Activated naive CD4-positive, alpha-beta T cell treated with anti-CD3 and anti-CD28 coated beads, Interleukin-2, amount 50 U/mL, for 72 hours (primary cell): Measurements from ENCODE around the gene ALPL. TPM values are rescaled to one million over a fixed set of nuclear protein-coding genes. Genes with fewer than 3 reads are reported as not detected.
A peak's percentile ranks its signal among the peaks of the same experiment; 100 is the strongest.

Source experiments
- ATAC-seq, 2 donors: fragments of 150-1000 bp; cut with Tn5 transposase; 2 replicates each; pipeline ENCODE4 v1.10.0; 2021; ENCODE audit warnings: mild to moderate bottlenecking in 2 of 2, moderate library complexity in 2 of 2
- DNase-seq, 2 donors: peaks; one replicate each; pipeline ENCODE4 v3.0.0; 2021 to 2022; ENCODE audit warnings: low spot score in 2 of 2
- H3K27ac Mint-ChIP-seq, 2 donors: one replicate each; pipeline ENCODE4 v1.8.0; 2022; ENCODE audit warnings: mild to moderate bottlenecking in 2 of 2, mixed read lengths in 2 of 2
- H3K36me3 Mint-ChIP-seq, 2 donors: one replicate each; pipeline ENCODE4 v1.8.0; 2022; ENCODE audit warnings: mixed read lengths in 2 of 2
- H3K9me3 Mint-ChIP-seq, 2 donors: one replicate each; pipeline ENCODE4 v1.8.0; 2022; ENCODE audit warnings: mixed read lengths in 2 of 2
- total RNA-seq, 2 donors: library from RNA; stranded (reverse); gene quantifications; one replicate each; pipeline ENCODE4 v1.2.3, GENCODE V29; 2022

The ALPL gene
- total RNA-seq, 2 donors from 2014 or later: not detected

DNA sequence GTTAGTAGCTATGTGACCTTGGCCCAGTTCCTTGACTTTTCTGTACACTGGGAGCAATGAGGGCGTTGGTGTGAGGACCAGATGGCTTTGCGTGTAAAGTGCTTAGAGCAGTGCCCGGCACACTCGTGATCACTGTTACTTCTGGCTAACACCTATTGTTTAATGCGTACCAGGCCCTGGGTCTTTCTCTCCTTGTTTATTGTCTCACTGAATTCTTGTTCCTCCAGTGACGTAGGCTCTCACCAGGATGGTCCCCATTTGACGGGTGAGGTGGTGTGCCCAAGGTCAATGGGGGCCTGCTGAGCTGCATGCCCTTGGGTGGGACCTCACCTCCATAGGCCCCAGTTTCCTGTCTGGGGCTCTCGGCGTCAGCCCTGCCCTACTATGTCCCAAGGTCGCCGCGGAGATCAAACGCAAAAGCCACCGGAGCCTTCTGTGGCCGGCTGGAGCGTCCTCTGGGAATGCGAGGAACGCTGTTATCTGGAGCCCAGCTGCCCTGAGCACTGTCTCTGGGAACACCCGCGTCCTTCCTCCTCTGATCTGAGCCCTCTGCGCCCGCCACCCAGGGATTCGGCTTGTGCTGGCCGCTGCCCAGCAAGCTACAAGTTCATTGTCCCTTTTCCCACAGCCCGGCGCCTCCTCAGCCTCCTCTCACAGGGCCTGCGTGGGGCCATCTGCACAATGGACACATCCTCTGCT, 28.9 kb downstream of the ALPL start:
- no peaks in the 10 kb centered on the region for H3K9me3 Mint-ChIP-seq
- no peak for DNase-seq
- ATAC-seq: no peak
- H3K36me3 Mint-ChIP-seq: no peaks in the 10 kb centered on the region
- no peak overlapping the region for H3K27ac Mint-ChIP-seq

DNA sequence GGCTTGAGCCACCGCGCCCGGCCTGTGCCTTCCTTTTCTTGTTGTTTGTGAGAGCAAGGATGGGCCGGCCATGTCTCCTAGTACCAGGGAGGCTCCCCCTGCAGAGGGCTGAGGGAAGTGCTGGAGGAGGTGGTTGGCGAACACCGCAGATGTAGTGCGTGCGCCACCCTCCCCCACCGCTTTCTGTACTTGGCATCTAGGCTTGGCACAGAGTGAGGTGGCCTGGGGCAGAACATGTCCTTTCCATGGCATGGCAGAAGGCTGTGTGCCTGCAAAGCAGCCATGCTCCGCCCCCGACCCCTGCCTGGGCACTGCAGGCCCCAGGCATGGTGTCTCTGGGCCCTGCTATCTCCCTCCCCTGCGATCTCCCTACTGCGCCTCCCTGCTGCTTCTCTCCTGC, 30.7 kb downstream of the ALPL start:
- H3K36me3 Mint-ChIP-seq: no peaks in the 10 kb centered on the region
- no peaks in the 10 kb centered on the region for H3K9me3 Mint-ChIP-seq
- H3K27ac Mint-ChIP-seq: no peak overlapping the region
- peak in 1 of 2 donors; percentile 46 for ATAC-seq
- DNase-seq: no peak

DNA sequence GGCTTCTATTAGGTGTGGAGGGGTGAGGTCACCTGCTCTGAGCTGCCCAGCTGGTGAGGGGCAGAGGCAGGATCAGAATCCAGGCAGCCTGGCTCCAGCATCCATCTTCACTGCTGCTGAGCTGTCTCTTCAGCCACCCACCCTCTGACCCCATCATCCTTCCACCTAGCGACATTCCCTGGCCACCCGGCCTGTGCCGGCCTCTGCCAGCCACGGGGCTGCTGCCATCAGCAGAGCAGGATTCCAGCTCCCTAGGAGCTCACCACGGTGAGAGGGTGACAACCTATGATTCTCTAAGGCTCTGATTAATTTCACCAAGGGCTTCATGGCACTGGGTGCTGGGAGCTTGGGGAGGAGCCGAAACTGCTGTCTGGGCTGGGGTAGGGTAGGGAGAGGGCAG, 32.1 kb downstream of the ALPL start:
- ATAC-seq (no peak), DNase-seq (no peak)
- Mint-ChIP-seq H3K9me3 (no peaks in the 10 kb centered on the region), H3K27ac (no peak overlapping the region), H3K36me3 (no peaks in the 10 kb centered on the region)

DNA sequence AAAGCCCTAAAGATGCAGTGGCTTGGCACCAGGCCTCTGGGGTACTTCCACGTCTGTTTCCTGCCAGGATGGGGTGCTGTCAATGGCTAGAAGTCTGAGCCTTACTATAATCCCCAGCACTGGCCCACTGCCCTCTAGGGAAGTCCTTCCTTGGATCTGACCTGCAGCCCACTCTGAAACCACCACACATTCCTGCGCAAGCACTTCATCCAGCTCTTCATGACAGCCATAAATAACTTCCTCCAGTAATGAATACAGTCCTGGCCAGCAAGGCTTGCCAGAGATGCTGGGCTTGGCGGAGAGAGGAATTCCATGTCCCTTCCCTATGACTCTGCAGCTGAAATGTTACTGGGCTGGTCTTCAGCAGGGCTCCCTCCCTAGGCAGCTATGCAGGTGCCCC, 32.6 kb downstream of the ALPL start:
- Mint-ChIP-seq H3K27ac (no peak overlapping the region), H3K36me3 (no peaks in the 10 kb centered on the region), H3K9me3 (no peaks in the 10 kb centered on the region)
- DNase-seq (no peak), ATAC-seq (no peak)

DNA sequence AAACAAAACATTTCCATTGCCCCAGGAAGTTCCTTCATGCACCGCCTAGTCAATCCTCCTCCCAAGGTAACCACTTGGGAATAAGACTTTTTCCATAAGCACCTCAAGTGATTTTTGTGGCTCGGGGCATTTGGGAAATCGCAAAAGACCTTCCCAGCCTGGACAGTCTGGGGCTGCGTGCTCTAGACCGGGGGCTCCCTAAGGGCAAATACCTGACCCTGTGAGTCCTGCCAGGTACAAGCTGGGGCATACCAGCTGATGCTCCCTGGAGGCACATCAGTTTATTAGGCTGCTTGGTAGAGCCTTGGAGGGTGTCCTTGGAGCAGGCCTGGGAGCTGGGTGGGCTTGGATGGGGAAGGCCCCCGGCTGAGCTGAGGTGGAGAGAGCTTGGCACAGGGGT, 34.4 kb downstream of the ALPL start:
- ATAC-seq (no peak), DNase-seq (no peak)
- no peak overlapping the region for H3K27ac Mint-ChIP-seq
- H3K36me3 Mint-ChIP-seq: no peaks in the 10 kb centered on the region
- H3K9me3 Mint-ChIP-seq: no peaks in the 10 kb centered on the region

DNA sequence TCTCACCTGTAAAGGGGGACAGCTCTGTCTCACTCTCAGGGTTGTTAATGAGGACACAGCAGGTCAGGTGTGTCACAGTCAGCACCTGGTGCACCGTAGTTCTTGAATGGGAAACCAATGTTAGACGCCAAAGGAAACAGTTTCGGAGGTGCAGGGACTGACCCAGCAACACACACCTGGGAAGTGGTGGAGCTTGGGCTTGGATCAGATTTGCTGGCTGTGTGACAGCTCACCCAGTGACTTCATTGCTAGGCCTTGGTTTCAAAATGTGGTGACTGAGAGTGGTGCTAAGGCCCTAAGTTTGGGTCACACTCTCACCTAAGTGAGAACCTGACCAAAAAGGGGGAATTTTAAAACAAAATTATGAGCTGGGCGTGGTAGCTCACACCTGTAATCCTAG, 34.9 kb downstream of the ALPL start:
- H3K36me3 Mint-ChIP-seq: no peaks in the 10 kb centered on the region
- no peaks in the 10 kb centered on the region for H3K9me3 Mint-ChIP-seq
- H3K27ac Mint-ChIP-seq: no peak overlapping the region
- DNase-seq (no peak), ATAC-seq (no peak)

DNA sequence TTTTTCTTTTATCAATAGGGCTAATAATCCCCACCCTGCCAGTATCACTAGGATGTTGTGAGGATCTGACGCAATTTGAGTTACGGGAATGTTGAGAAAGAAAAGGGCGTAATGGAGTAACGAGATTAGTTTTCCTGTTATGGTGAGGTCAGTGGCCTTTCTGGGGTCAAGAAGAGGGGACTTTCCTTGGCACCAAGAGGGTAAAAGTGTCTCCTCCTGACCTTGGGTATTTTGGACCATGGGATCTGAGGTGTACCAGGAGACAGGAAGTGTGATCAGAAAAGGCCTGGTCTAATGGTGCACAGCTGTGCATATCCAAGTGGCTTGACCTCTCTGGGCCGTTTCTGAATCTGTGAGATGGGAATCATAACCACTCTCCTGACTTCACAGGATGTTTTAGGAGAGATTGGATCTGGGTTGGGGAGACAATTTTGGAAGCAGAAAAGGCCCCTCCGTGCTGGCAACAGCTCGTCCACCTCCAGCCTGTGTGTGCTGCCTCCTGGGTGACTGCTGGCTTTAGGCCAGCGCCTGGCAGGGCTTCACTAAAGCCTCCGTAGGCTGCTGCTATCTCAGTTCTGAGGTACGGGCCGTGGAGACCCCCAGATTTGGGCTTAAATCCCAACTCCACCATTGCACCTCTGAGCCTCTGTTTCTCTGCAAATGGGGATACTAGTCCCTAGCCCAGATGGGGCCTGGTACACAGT, 37.1 kb downstream of the ALPL start:
- DNase-seq (no peak), ATAC-seq (no peak)
- H3K27ac Mint-ChIP-seq: no peak overlapping the region
- no peaks in the 10 kb centered on the region for H3K36me3 Mint-ChIP-seq
- no peaks in the 10 kb centered on the region for H3K9me3 Mint-ChIP-seq

DNA sequence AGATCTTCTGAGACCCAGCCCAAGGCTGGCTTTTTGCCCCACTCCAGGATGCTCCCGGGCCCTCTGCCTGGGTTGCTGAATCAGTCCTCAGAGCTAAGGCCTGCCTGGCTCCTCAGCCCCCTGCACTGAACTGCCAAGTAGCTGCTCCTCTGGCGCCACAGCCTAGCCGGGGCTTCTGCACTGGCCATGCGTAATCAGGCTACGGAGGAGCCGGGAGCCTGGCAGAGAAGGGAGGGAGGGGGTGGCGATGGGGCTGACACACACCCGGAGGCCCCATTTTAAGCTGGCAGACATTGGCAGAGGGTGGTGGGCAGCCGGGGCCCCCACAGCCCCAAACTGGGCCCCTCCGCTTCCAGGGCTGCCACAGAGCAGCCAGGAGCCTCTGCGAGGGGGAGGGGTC, 38.7 kb downstream of the ALPL start:
- ATAC-seq: no peak
- H3K27ac Mint-ChIP-seq: no peak overlapping the region

DNA sequence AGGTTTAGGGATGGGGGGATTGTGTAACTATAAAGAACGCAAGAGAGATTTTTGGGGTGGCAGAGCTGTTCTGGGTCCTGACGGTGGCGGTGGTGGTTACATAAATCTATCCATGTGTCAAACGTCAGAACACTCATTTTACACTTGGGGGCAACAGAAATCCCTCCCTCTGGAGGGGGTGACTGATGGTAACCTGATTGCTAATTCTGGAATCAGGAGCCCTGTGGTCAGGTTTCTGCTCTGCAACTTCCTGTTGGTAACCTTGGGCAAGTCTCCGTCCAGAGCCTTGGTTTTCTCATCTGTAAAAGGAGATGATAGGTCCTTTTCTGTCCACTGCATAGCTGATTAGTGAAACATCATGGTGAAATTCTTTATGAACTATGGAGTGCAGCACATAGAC, 40.9 kb downstream of the ALPL start:
- no peaks in the 10 kb centered on the region for H3K36me3 Mint-ChIP-seq
- DNase-seq (no peak), ATAC-seq (no peak)
- no peak overlapping the region for H3K27ac Mint-ChIP-seq
- H3K9me3 Mint-ChIP-seq: no peaks in the 10 kb centered on the region

More for the DNA sequence above, 38.7 kb downstream of the ALPL start:
- DNase-seq: no peak
- Mint-ChIP-seq H3K36me3 (no peaks in the 10 kb centered on the region), H3K9me3 (no peaks in the 10 kb centered on the region)

DNA sequence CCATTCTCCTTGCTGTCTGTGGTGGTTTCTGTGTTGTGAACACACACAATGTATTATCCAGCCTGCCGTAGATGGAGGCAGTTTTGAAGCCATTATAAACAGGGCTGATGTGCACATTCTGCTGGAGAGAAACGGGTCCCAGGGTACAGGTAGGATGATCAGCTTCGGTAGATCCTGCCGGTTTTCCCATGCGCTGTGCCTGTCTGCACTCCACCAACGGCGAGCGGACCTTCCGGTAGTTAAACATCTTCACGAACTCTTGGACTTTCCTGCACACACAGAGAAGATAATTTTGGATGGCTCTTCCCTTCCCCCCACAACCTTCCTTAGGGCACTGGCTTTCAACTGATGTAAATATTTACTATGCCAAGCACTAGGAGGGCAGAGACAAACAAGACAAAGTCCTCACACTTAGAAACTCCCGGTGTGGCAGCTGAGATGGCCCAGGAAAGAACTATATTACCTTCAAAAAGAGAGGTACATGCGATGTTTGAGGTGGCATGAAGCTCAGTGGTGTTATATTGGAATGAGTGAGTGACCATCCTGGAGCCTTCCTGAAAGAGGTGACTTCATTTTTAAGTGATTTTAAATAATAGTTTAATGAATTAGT, 41.7 kb downstream of the ALPL start:
- no peak for DNase-seq
- Mint-ChIP-seq H3K9me3 (no peaks in the 10 kb centered on the region), H3K27ac (no peak overlapping the region), H3K36me3 (no peaks in the 10 kb centered on the region)
- no peak for ATAC-seq

DNA sequence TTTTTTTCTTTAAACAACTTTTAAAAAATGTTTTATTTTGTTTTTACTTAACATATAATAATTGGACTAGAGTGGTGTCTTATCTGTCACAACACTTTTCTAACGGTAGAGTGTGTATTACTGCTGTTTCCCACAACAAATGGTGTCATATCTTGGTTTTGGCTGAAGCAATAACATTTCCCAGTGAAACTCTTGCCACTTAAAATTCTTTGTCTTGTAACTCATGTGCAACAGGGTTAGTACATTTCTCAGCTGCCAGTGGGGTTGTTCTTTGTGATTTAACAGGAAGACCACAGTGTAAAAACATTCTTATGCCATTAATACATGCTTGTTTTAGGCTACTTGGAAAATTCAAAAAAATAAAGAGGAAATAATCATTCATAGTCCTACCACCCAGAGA, 43.5 kb downstream of the ALPL start:
- H3K27ac Mint-ChIP-seq: no peak overlapping the region
- no peaks in the 10 kb centered on the region for H3K9me3 Mint-ChIP-seq
- ATAC-seq (no peak), DNase-seq (no peak)
- H3K36me3 Mint-ChIP-seq: no peaks in the 10 kb centered on the region

DNA sequence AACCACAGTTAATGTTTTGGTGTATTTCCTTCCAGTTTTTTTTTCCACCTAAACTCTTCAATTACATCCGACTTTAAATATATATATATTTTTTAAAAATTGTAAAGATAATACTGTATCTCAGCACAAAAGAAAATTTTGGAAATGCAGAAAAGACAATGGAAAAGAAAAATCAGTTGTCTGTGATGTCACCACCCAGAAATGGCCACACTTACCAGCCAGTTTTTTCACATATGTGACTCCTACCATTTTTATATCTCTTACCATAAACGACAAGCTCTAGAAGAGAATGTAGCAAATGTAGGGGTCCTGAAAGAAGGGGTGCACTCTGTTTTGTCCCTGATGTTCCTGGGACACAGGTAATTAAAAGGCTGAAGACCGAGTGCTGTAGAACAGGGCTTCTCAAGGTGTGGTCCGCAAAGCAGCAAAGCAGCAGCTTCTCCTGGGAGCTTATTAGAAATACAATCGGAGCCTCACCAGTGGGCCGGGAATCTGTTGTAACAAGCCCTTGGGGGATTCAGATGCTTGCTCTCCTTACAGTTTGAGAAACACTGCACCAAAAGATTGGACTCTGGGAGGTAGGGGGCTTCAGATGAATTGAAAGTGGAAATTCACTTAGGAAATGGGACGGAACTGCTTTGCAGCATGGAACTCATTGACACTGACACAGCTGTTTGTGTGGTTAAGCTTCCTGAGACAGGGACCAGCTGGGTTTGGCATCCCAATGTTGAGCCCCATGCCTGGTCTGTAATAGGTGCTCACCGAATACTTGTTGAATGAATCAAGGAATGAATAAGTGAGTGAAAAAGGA, 44.1 kb downstream of the ALPL start:
- ATAC-seq: no peak
- no peak overlapping the region for H3K27ac Mint-ChIP-seq
- no peak for DNase-seq
- no peaks in the 10 kb centered on the region for H3K36me3 Mint-ChIP-seq
- no peaks in the 10 kb centered on the region for H3K9me3 Mint-ChIP-seq

DNA sequence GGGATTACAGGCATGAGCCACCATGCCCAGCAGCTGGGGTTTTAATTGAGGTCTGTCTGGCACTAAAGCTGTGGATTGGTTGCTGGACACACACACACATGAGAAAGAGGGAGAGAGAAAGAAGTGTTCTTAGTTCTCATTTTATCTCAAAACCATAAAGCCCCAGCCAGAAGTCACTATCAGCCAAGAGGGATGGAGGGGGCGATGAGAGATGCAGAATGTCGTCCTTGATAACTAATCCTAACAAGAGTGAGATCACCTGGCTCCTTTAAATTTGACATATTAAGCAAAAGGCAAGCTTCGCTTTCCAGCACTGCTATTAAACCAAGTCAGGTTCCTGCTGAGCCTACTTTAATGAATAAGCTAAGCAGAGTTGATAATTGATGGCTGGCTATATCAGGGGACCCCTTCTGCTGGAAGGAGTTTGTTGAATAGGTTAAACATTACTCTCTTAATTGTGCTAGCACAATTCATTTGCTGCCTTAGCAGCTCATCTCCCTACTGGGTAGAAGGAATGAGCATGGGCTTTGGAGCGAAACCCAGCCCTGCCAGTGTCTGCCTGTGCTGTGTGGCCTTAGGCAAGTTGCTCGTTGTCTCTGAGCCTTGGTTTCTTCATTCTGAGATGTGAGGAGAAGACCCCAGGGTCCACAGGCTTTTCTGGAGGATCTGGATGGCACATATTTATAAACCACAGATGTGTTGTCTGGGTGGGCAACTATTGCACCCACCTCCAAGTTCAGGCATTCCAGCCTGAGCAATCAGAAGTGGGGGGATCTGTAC, 50.8 kb downstream of the ALPL start:
- no peak for ATAC-seq
- no peaks in the 10 kb centered on the region for H3K9me3 Mint-ChIP-seq

DNA sequence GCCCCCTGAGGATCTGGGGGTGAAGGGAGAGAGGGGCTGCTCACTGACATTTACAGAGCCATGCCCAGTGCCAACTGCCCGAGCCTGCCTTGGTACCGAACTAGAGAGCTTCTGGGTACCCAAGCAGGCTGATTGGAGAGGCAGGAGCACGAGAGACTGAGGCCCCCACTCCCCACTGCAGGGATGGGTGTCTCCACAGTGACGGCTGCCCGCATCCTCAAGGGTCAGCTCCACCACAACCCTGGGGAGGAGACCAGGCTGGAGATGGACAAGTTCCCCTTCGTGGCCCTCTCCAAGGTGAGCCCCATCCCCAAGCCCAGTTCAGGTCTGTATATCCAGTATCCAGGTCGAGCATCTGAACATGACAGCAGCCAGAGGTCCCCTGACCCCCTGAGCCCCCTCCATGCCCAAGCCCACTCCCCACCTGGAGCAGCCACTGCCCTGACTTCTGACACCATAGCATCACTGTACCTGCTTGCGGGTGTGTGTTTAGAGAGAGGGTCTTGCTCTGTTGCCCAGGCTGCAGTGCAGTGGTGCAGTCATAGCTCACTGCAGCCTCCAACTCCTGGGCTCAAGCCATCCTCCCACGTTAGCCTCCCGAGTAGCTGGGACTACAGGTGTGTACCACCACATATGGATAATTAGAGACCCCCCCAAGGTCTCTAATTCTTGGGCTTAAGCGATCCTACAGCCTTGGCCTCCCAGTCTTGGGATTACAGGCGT, 51.9 kb downstream of the ALPL start:
- H3K36me3 Mint-ChIP-seq: no peaks in the 10 kb centered on the region
- no peaks in the 10 kb centered on the region for H3K9me3 Mint-ChIP-seq
- ATAC-seq (no peak), DNase-seq (no peak)
- no peak overlapping the region for H3K27ac Mint-ChIP-seq

More for the DNA sequence above, 50.8 kb downstream of the ALPL start:
- no peak for DNase-seq
- H3K27ac Mint-ChIP-seq: no peak overlapping the region
- H3K36me3 Mint-ChIP-seq: no peaks in the 10 kb centered on the region

DNA sequence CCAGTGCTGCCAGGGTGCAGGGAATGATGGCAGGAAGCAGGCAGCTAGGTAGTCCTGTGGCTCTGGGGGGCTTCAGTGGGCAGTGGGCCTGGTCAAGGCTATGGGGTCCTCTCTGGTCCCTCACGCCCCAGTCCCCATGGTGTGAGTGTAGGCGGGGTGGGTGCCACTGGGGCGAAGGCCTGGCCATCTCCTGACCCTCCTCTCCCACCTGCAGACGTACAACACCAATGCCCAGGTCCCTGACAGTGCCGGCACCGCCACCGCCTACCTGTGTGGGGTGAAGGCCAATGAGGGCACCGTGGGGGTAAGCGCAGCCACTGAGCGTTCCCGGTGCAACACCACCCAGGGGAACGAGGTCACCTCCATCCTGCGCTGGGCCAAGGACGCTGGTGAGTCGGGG, 53.7 kb downstream of the ALPL start:
- ATAC-seq (no peak), DNase-seq (no peak)
- no peaks in the 10 kb centered on the region for H3K9me3 Mint-ChIP-seq
- no peaks in the 10 kb centered on the region for H3K36me3 Mint-ChIP-seq
- no peak overlapping the region for H3K27ac Mint-ChIP-seq

DNA sequence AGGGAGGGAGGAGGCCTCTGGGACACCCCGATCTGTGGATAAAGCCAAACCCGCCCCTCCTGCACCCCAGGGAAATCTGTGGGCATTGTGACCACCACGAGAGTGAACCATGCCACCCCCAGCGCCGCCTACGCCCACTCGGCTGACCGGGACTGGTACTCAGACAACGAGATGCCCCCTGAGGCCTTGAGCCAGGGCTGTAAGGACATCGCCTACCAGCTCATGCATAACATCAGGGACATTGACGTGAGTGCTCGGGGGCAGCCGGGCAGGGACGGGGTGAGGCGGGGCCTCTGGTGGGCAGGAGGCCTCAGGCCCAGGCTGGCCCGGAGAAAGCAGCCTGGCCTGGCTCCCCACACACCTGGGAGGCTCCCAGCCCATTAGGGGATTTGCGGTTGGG, 54.7 kb downstream of the ALPL start:
- Mint-ChIP-seq H3K36me3 (no peaks in the 10 kb centered on the region), H3K9me3 (no peaks in the 10 kb centered on the region), H3K27ac (no peak overlapping the region)
- DNase-seq: no peak
- ATAC-seq: no peak
